ENCODE results near the gene TAPBP. TPM values are rescaled to one million over a fixed set of nuclear protein-coding genes. Genes with fewer than 3 reads are reported as not detected.
"Not testable (repeated sequence)": the region's sequence is repeated elsewhere in the genome, so short reads cannot be mapped to it uniquely, and the experiment has no call there.

TAPBP gene
- total and polyA plus RNA-seq, 9 of the 15 experiments (the other 6 are each of a cell fraction or from before 2014, with no cell fraction given) = 5.6 to 74.0 (median 22.3) TPM

- no peak for FAIRE-seq
- no peak for ATAC-seq
- intact Hi-C loops (cut with micrococcal nuclease) (no loop called here), in situ Hi-C loops (cut with MboI) (no loop called here)
- H2AFZ ChIP-seq (ENCODE audit: low read depth, low read length) = peak overlapping the region; percentile 48
- H3K9me1 ChIP-seq (ENCODE audit: control insufficient read depth, insufficient read depth, low read length) = no peaks in the 10 kb centered on the region
- ChIA-PET POLR2A (no interaction called here), CTCF (ENCODE audit: low intra/inter-chr PET ratio) (no interaction called here)
- WGBS (ENCODE audit: insufficient coverage, low coverage, missing lambda C conversion rate) = 59% methylated on average over 3 of the region's 3 CpGs
- H3K27ac ChIP-seq (ENCODE audit: extremely low read depth, low read depth, low read length) = no peak overlapping the region
- no peaks in the 10 kb centered on the region for H3K79me2 ChIP-seq (ENCODE audit: control insufficient read depth, insufficient read depth, low read length)
- H3K36me3 ChIP-seq (ENCODE audit: control insufficient read depth, insufficient read depth, low read length) = no peaks in the 10 kb centered on the region
- no peaks in the 10 kb centered on the region for H4K20me1 ChIP-seq (replicated peaks; ENCODE audit: control insufficient read depth, insufficient read depth, low read length)
- no TSS peak for BruUV-seq (replicated peaks)
- H3K27me3 ChIP-seq (ENCODE audit: control insufficient read depth in 2 of 2, insufficient read depth in 2 of 2, low read length in 2 of 2) = no peaks in the 10 kb centered on the region
- no peaks in the 10 kb centered on the region; the same call in 1 of the 2 replicates for H3K9me3 ChIP-seq (replicated peaks; ENCODE audit: control insufficient read depth, insufficient read depth, low read depth, low read length)
- H3K4me3 ChIP-seq = no peak overlapping the region
- H3K4me1 ChIP-seq (replicated peaks in 1 of 2; ENCODE audit: control insufficient read depth in 2 of 2, insufficient read depth in 2 of 2, low read length in 2 of 2) = peaks cover 7 to 13% of the 10 kb centered on the region in 2 experiments; a peak in 4 of 5 replicates
- H3K4me2 ChIP-seq (ENCODE audit: insufficient read depth, low read length) = no peak overlapping the region
- DNase-seq (ENCODE audit: extremely low read depth in 1 of 4, low spot score in 3 of 4) = no peak
- H3K9ac ChIP-seq (ENCODE audit: insufficient read depth in 1 of 2, low read depth in 2 of 2, low read length in 2 of 2) = no peak overlapping the region
- TF ChIP-seq ZKSCAN3 (CRISPR knock-in tag; IDR thresholded peaks at IDR 0.05) (no peak), ZNF780A (CRISPR knock-in tag; IDR thresholded peaks at IDR 0.05) (no peak), HDAC1 (IDR thresholded peaks at IDR 0.05) (no peak), ZKSCAN8 (CRISPR knock-in tag; IDR thresholded peaks at IDR 0.05) (no peak), FOXK1 (CRISPR knock-in tag; IDR thresholded peaks at IDR 0.05; ENCODE audit: borderline replicate concordance) (no peak)
These were observed 42.4 kb upstream of the TAPBP start for GRCh38 chr6:33356295-33356694.

GRCh38 chr6:33355860-33356259, 42.0 kb upstream of the TAPBP start:
- TF ChIP-seq E2F6 (IDR thresholded peaks at IDR 0.05; ENCODE audit: borderline replicate concordance in 1 of 2, extremely low read depth in 1 of 2, insufficient read depth in 1 of 2, insufficient read length in 1 of 2, low read depth in 1 of 2, low read length in 1 of 2, poor library complexity in 1 of 2, severe bottlenecking in 1 of 2) = peak in 1 of 2 experiments; percentile 64
- peak; percentile 53; the same call in 1 of the 2 replicates for TF ChIP-seq ZBTB33 (CRISPR knock-in tag; IDR thresholded peaks at IDR 0.05)
- H3K9ac ChIP-seq (ENCODE audit: insufficient read depth in 1 of 2, low read depth in 2 of 2, low read length in 2 of 2); FAIRE-seq; DNase-seq (ENCODE audit: extremely low read depth in 1 of 4, low spot score in 3 of 4); ATAC-seq; H3K36me3 ChIP-seq (ENCODE audit: control insufficient read depth, insufficient read depth, low read length); H3K79me2 ChIP-seq (ENCODE audit: control insufficient read depth, insufficient read depth, low read length); in situ Hi-C loops (cut with MboI); H3K27ac ChIP-seq (ENCODE audit: extremely low read depth, low read depth, low read length); H2AFZ ChIP-seq (ENCODE audit: low read depth, low read length); BruUV-seq (replicated peaks); H3K4me2 ChIP-seq (ENCODE audit: insufficient read depth, low read length); H3K27me3 ChIP-seq (ENCODE audit: control insufficient read depth in 2 of 2, insufficient read depth in 2 of 2, low read length in 2 of 2); H4K20me1 ChIP-seq (replicated peaks; ENCODE audit: control insufficient read depth, insufficient read depth, low read length); H3K4me3 ChIP-seq; H3K9me3 ChIP-seq (replicated peaks; ENCODE audit: control insufficient read depth, insufficient read depth, low read depth, low read length); intact Hi-C loops (cut with micrococcal nuclease); CTCF ChIA-PET (ENCODE audit: low intra/inter-chr PET ratio); H3K9me1 ChIP-seq (ENCODE audit: control insufficient read depth, insufficient read depth, low read length): not testable (repeated sequence)
- POLR2A ChIA-PET = interaction anchor here (0.7 to 1.0 kb wide), 2 partner anchors 9 to 1576 kb away, joined by 3 to 4 read pairs; no protein-coding TSS in a partner anchor
- 73% methylated on average over 6 of the region's 6 CpGs for WGBS (ENCODE audit: insufficient coverage, low coverage, missing lambda C conversion rate)
- peaks cover 7 to 13% of the 10 kb centered on the region in 2 experiments; a peak in 4 of 5 replicates for H3K4me1 ChIP-seq (replicated peaks in 1 of 2; ENCODE audit: control insufficient read depth in 2 of 2, insufficient read depth in 2 of 2, low read length in 2 of 2)

Measured in K562 (cell line).